SK-N-MC (cell line): ENCODE measurements around the gene NSMCE1.

Experiments used
- EZH2 ChIP-seq: fragments of 200-600 bp; sonication (generic); IDR thresholded peaks from one replicate; pipeline ENCODE4 v1.6.1; 2017; ENCODE audit warnings: antibody characterized with exemption
- FOXP2 ChIP-seq: optimal IDR thresholded peaks from 2 replicates; pipeline ENCODE3; 2011; ENCODE audit warnings: mild to moderate bottlenecking, moderate library complexity; ENCODE audit not compliant: insufficient read depth; ENCODE audit errors: extremely low read length, control extremely low read depth
- POLR2AphosphoS5 ChIP-seq: IDR thresholded peaks from 2 replicates; pipeline ENCODE4 v1.6.1; 2012; ENCODE audit warnings: mild to moderate bottlenecking, low read depth, low read length, borderline replicate concordance

- no peak for TF ChIP-seq POLR2AphosphoS5
- no peak for TF ChIP-seq EZH2
- TF ChIP-seq FOXP2 = no peak
Measured at GRCh38 chr16:27224271-27224737, 44.3 kb downstream of the NSMCE1 start.
